ENCODE results near the gene PAIP2B. TPM values are rescaled to one million over a fixed set of nuclear protein-coding genes. Genes with fewer than 3 reads are reported as not detected.
"Not testable (repeated sequence)": the region's sequence is repeated elsewhere in the genome, so short reads cannot be mapped to it uniquely, and the experiment has no call there.

The PAIP2B gene, protein sequence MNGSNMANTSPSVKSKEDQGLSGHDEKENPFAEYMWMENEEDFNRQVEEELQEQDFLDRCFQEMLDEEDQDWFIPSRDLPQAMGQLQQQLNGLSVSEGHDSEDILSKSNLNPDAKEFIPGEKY
- total RNA-seq (2014; rRNA removed; shearing (Covaris generic); ENCODE audit: low replicate concordance) = 0.03 TPM in 1 of 2 replicates, not detected in the other

DNA sequence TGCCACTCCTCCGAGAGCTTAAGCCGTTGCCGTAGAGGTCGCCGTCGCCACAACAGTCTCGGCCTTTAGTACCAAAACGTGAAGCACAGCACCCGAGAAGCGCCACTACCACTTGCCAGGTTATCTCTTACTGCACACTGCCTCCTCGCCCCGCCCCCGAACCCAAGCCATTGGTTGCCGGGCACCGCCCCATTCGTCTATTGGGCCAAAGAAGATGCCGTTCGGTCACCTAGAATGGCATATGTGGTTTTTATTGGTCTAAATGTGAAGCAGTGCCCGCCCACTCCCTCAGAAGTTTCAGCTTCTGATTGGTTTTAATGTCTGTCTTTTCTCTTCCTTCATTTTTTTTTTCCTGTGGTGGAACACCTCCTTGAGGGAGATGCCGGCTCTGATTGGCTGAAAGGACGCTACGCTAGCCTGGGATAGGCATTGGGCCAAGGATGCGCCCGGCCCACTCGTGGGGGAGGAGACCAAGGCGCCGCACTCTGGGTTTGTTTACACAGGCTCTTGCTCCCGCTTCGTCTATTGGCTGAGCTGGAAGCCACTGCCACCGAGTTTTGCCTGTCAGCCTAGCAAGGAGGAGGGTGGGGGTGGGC is at the start of gene PAIP2B:
Gene PAIP2B, minus strand, starts transcription at position 139 of the 596 bp plus-strand sequence. CDS start 24,514 bp downstream, outside the sequence.
- peak; percentile 97 for DNase-seq
- H3K36me3 ChIP-seq = no peaks in the 10 kb centered on the region
- peaks cover 13% of the 10 kb centered on the region for H3K27me3 ChIP-seq
- H3K9me3 ChIP-seq = peaks cover 1% of the 10 kb centered on the region; the same call in 1 of the 2 replicates
- peak within 1 kb of the TSS; percentile 68 for H3K4me3 ChIP-seq

DNA sequence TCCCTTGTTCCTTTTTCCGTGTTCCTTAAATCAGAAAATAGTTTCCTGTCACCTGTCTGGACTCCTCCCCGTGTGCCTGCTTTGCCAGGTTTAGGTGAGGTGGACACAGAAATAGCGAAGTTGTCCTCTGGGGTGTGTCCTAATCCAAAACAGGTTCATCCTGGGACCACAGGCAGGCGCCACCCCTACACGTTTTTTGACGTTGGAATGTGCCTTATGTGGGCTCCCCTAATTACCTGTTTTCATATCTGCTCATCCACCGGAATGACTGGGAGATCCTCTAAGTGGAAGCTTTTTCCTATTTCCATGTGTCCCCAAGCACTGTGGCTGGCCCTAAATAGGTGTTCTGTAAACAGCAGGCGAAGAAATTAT is 49.0 kb upstream of the PAIP2B start:
- Histone ChIP-seq H3K9me3 (no peaks in the 10 kb centered on the region), H3K27me3 (no peaks in the 10 kb centered on the region), H3K4me3 (peak overlapping the region; percentile 75), H3K36me3 (no peaks in the 10 kb centered on the region)
- DNase-seq = no peak

DNA sequence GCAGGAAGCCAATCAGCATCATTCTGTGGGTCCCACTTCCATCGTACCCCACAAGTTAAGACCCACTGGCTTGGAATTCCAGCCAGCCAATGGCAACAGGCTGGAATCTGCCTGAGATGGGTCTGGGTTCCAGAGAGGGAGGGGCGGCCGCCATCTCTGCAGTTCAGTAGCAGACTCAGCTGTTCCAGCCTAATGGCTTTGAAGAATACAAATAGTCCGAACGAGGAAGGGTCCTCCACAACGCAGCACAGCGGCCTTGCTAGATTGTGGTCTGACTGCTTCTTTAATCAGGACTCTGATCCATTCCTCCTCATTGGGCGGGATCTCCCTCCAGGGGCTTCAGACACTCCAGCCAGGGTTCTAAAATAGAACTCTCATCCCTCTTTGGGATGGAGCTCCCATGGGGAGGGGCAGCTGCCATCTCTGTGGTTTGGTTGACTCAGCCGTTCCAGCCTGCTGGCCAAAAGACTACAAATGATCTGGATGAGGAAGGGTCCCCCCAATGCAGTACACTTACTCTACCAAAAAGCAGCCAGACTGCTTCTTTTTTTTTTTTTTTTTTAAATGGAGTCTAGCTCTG is 42.7 kb upstream of the PAIP2B start:
- Histone ChIP-seq H3K36me3 (no peaks in the 10 kb centered on the region), H3K4me3 (no peak overlapping the region), H3K27me3 (0 out of 2 replicates have a peak, but pooled peaks cover 3% of the 10 kb centered on the region), H3K9me3 (no peaks in the 10 kb centered on the region)
- DNase-seq = no peak

DNA sequence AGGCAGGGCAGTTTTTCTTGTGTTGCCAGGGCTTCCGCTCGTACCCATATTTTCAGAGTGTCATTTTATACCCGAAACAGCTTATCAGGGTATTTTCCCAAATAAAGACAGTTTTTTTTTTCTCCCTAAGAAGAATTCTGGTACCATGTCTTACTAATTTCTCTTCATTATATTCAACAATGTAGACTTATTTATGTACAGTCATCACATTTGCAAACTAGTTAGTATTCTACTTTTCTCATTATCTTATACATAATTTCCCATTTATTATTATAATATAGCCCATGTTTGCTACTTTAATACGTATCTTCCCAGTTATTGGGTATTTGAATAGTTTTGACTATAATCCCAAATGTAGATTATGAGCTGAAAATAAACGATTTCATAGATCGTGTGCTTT is 36.5 kb upstream of the PAIP2B start:
- DNase-seq = no peak
- no peaks in the 10 kb centered on the region for H3K9me3 ChIP-seq
- no peaks in the 10 kb centered on the region for H3K36me3 ChIP-seq
- peaks cover 21% of the 10 kb centered on the region for H3K27me3 ChIP-seq
- H3K4me3 ChIP-seq = no peak overlapping the region

DNA sequence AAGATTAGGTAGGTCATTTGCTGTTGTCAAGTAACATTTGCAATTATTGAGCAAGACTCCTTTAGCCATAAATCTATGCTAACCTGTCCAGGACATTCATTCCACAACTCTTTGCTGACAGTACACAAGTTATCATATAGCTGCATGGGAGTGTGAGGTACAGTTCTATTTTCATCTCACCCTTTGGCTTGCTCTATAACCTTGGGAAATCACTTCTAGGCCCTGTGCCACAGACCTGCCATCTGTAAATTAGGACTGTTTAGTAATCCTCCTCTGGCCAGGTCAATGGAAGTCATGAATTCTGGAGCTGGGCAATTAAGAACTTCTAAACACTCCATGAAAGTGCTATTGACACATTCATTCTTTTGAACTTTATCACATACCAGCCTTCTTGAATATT is 34.6 kb upstream of the PAIP2B start:
- DNase-seq = no peak
- Histone ChIP-seq H3K36me3 (no peaks in the 10 kb centered on the region), H3K27me3 (peaks cover 25% of the 10 kb centered on the region), H3K4me3 (no peak overlapping the region), H3K9me3 (no peaks in the 10 kb centered on the region)

DNA sequence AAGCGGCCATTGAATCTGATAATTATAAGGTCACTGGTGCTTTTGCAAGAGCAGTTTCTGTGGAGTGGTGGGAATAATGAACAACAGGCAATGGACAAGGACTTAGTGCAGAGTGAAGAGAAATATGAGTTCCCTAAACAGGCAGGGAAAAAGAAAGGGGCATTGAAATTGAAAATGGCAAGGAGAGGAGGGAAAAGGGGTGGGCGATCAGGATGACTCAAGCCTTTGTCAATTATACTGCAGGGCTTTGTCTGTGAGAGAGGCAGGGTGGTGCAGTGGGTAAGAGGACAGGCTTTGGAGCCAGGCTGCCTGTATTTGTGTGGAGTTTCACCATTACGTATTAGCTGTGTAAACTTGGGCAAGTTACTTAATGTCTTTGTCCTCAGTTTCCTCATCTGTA is 29.5 kb upstream of the PAIP2B start:
- no peak overlapping the region for H3K4me3 ChIP-seq
- DNase-seq = no peak
- no peaks in the 10 kb centered on the region for H3K36me3 ChIP-seq
- no peaks in the 10 kb centered on the region for H3K9me3 ChIP-seq
- H3K27me3 ChIP-seq = peaks cover 13% of the 10 kb centered on the region

DNA sequence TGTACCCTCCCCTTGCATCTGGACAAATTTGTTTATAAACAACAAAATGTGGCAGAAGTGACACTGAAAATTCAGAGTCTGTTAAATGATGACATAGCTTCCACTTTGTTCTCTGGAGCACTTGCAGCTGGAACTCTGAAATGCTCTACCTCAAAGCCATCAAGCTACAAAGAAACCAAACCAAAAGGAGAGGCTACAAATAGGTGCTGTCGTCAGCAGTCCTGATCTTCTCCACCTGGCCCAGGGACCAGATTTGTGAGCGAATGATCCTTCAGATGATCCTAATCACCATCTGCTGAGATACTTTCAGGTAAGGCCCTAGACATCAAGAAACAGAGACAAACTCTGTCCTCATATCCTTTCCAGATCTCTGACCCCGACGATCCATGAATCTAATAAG is 27.9 kb upstream of the PAIP2B start:
- DNase-seq = no peak
- Histone ChIP-seq H3K27me3 (peaks cover 13% of the 10 kb centered on the region), H3K36me3 (no peaks in the 10 kb centered on the region), H3K9me3 (no peaks in the 10 kb centered on the region), H3K4me3 (no peak overlapping the region)

DNA sequence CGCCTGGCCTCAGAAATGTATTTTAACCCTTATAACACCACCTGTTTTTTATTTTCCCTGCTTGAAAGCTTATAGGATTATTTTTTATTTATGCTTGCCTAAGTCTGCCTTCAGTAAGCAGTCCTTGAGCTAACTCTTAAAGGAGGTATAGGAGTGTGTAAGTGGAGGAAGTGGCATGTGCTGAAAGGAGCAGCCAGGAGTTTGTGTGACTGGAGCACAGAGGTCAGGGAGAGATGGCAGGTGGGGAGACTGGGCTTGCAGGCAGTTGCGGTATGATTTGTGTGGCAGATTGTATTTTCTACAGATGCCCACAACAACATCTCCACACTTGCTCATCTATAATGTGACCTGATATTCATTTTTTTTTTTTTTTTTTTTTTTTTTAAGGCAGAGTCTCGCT is 27.2 kb upstream of the PAIP2B start:
- H3K27me3 ChIP-seq = peaks cover 9% of the 10 kb centered on the region
- H3K9me3 ChIP-seq = no peaks in the 10 kb centered on the region

DNA sequence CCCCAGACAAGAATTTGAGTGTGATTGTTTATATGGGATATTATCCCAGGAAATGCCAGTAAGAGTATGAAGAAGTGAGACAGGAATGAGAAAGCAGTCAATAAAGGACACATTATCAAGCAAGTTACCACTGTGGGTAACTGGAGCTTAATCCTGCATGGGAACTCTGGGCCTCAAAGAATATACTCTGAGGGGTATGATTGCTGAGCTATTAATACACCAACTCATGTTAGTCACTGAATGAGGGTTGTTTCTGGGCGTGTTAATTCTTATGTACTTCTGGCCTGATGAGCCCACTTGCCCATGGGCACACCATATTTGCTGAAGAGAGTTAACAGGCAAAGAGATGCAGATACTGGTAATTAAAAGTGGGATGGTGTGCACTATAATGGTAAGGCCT is 26.6 kb upstream of the PAIP2B start:
- Histone ChIP-seq H3K9me3 (no peaks in the 10 kb centered on the region), H3K36me3 (no peaks in the 10 kb centered on the region), H3K4me3 (no peak overlapping the region), H3K27me3 (peaks cover 6% of the 10 kb centered on the region)
- no peak for DNase-seq

More for the DNA sequence above, 27.2 kb upstream of the PAIP2B start:
- H3K36me3 ChIP-seq = no peaks in the 10 kb centered on the region
- no peak overlapping the region for H3K4me3 ChIP-seq
- DNase-seq = no peak

DNA sequence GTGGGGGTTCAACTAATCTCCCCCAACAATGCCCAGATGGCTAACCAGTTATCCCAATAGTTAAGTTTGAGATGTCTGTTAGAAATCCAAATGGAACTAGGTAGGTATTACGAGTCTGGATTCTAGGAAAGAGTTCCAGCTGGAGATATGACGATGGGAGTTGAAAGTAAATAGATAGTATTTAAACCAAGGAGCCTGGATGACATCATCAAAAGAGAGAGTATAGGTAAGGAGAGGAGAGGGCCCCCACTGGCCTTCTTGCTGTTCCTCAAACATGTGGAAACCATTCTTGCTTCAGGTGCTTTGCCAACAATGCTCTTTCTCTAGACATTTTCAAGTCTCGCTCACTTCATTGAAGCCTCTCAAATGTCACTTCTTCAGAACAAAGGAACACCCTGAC is 26.0 kb upstream of the PAIP2B start:
- Histone ChIP-seq H3K36me3 (no peaks in the 10 kb centered on the region), H3K27me3 (peaks cover 7% of the 10 kb centered on the region), H3K9me3 (no peaks in the 10 kb centered on the region), H3K4me3 (no peak overlapping the region)
- no peak for DNase-seq

DNA sequence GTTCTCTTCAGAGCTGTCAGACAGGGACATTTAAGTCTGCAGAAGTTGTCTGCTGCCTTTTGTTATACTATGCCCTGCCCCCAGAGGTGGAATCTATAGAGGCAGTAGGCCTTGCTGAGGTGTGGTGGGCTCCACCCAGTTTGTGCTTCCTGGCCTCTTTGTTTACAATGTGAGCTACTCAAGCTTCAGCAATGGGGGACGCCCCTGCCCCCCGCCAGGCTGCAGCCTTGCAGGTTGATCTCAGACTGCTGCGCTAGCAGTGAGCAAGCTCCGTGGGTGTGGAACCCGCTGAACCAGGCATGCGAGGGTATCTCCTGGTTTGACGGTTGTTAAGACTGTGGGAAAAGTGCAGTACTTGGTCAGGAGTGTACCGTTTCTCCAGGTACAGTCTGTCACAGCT is 24.0 kb upstream of the PAIP2B start:
- Histone ChIP-seq H3K27me3 (peaks cover 4% of the 10 kb centered on the region), H3K4me3 (no peak overlapping the region), H3K9me3 (no peaks in the 10 kb centered on the region), H3K36me3 (no peaks in the 10 kb centered on the region)
- DNase-seq = no peak

DNA sequence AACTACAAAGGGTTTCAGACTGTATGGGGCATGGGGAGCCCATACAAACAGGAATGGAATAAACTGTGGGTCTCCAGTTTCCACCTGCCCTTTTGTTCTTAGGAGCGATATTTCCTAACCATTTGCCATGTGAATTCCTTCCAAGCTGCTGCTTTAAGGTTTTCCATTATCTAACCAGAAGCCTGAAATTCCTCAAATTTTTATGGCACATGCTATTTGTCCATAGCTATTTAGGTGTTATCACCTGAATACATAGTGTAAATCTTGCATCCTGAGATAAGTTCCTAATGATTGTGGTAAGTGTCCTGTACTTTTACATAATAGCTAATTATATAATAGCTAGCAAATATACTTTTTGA is 17.4 kb upstream of the PAIP2B start:
- peaks cover 16% of the 10 kb centered on the region for H3K27me3 ChIP-seq
- H3K4me3 ChIP-seq = no peak overlapping the region
- no peaks in the 10 kb centered on the region for H3K36me3 ChIP-seq
- DNase-seq = no peak
- no peaks in the 10 kb centered on the region for H3K9me3 ChIP-seq

DNA sequence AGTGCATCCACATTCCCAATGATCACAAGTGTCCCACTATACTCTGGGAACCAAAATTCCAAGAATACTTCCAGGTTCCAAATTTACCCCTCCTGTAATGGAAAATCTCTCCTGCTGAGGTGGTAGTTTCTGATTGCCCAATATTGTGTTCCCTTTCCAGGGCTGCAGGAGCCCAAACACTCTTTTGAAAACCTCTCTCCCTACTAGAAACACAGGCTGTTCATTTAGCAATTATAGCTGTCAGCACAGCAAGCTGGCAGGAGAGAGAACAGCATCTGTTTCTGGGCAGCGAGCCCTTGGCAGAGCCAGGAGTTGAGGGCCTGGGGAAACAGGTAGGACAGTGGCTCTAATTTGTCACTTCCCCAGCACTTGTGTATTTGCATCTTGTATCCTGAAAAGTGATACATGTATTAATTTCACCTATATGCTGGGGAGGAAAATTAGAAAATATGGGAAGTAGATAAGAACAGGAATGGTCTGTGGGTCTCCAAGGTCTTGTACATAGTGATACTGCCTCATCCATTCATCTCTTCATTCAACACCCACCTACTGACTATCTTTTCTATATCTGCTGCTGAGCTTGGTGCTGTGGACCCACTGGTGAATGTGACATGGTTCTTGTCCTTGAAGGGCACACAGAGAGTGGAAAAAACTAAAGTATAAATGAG is 16.9 kb upstream of the PAIP2B start:
- Histone ChIP-seq H3K9me3 (no peaks in the 10 kb centered on the region), H3K27me3 (peaks cover 16% of the 10 kb centered on the region), H3K36me3 (no peaks in the 10 kb centered on the region), H3K4me3 (no peak overlapping the region)
- no peak for DNase-seq

DNA sequence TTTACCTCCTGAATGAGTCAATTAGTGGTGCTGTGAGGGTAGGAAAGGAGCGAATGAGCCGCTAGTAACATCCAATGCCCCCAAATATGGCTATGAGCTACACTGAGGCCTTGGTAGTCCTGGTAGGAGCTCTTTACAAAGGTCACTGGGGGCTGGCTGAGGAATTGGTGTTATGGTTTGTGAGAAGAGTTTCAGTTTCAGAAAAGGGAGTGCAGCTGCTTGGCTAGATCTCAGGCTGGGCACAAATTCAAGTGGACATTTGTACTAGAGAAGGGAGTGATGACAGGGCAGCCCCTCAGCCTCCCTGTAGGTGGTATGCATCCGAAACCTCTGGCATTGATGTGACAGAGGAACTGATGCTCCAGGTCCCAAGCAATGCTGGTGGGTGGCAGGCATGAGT is 13.9 kb upstream of the PAIP2B start:
- H3K36me3 ChIP-seq = no peaks in the 10 kb centered on the region
- H3K4me3 ChIP-seq = no peak overlapping the region

DNA sequence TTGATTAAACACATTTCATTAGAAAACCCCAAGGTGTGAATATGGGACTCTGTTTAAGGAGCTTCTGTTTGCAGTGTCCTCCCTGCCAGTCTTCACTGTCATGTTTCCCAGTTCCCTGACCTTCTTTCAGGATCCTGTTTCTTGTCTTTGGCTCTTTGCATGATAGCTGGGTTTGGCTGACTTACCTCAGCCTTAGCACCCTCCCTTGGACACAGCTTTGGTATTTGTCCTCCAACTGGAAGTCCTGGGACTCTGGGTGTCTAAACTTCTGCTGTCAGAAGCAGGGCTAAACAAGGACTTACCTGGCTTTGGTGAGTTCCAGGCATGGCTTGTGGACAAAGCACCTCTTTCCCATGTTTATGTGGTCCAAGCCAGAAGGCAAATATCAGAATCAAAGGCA is 11.2 kb upstream of the PAIP2B start:
- no peak for DNase-seq
- Histone ChIP-seq H3K4me3 (no peak overlapping the region), H3K9me3 (0 out of 2 replicates have a peak, but pooled peaks cover 3% of the 10 kb centered on the region), H3K36me3 (no peaks in the 10 kb centered on the region), H3K27me3 (peaks cover 6% of the 10 kb centered on the region)

More for the DNA sequence above, 13.9 kb upstream of the PAIP2B start:
- no peak for DNase-seq
- H3K9me3 ChIP-seq = no peaks in the 10 kb centered on the region
- H3K27me3 ChIP-seq = peaks cover 11% of the 10 kb centered on the region

DNA sequence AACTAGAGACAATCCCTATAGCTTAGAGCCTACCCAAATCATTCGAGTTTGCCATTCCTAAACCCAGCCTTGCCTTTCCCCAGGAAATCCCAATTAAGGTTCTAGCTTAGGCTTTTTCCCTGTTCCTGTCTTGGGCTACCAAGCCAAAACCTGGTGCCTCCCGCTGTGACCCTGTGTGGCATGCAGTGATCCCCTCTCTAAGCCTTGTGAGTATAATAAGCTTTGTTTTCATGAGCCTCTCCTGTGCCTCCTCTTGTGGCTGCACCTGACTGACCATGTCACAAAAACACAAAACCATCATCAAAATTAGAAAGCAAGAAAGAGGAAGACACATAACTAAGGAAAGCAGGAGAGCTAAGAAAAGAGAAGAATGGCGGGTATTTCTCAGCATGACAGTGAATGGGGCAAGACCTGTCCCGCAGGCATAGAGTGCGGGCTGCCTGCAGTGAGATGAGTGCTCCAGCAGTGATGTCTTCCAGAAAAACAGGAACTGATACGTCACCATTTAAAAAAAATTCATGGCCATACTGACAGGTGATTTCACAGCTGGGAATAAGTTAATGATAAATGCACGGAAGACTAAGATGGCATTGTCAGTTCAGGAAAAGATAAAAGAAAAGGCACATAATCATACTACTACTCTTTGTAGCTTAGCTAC is 9.2 kb upstream of the PAIP2B start:
- 0 out of 2 replicates have a peak, but pooled peaks cover 3% of the 10 kb centered on the region for H3K9me3 ChIP-seq
- no peaks in the 10 kb centered on the region for H3K36me3 ChIP-seq
- H3K27me3 ChIP-seq = peaks cover 2% of the 10 kb centered on the region; the same call in 1 of the 2 replicates
- H3K4me3 ChIP-seq = no peak overlapping the region
- no peak for DNase-seq

DNA sequence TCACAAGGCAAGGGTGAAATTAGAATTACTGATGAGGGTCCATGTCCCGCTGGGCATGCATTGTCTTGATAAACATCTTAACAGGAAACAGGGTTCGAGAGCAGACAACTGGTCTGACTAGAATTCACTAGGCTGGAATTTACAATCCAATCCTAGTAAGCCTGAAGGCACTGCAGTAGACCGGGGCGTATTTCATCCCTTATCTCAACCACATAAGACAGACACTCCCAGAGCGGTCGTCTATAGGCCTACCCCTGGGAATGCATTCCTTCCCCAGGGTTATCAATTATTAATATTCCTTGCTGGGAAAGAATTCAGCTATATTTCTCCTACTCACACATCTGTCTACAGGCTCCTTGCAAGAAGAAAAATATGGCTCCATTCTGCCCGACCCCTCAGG is 6.2 kb upstream of the PAIP2B start:
- H3K4me3 ChIP-seq, DNase-seq, H3K36me3 ChIP-seq, H3K27me3 ChIP-seq, H3K9me3 ChIP-seq: not testable (repeated sequence)
